NT2/D1 (cell line): ENCODE data around the gene LEMD1.

Experiments used
- YY1 ChIP-seq: IDR thresholded peaks from 2 replicates; pipeline ENCODE4 v1.6.1; 2011; ENCODE audit not compliant: insufficient read length, insufficient read depth
- ZNF274 ChIP-seq: IDR thresholded peaks from 2 replicates; pipeline ENCODE4 v1.6.1; 2011; ENCODE audit warnings: mild to moderate bottlenecking, low read depth, low read length

DNA sequence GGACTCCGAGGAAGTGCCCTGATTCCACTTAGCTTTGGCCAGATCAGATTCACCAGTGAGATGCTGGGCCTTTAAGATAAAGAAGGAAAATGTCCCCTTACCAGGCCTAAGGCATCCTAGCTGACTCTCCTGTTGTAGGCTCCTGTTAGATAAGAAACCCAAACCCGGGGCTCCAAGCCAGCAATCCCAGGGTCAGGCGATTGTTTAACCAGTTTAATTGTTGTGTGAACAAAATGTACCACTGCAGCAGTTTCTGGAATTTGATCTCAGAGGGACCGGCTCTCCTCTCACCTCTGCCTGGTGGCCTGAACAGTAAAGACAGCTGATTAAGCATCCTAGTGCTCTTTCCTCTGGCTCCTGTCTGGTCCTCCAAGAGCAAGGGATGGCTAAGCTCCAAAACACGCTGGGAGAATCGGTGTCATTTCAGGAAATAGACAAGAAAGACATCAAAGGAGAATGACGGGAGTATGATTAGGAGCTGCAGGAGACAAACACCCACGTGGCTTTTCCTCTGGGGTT lies 55.9 kb downstream of the LEMD1 start:
- TF ChIP-seq YY1 (no peak), ZNF274 (no peak)
